Measurements from ENCODE around the gene GFER. TPM values are rescaled to one million over a fixed set of nuclear protein-coding genes. Genes with fewer than 3 reads are reported as not detected.

GFER gene
- total and polyA plus RNA-seq, 9 of the 15 experiments (the other 6 are each of a cell fraction or from before 2014, with no cell fraction given) = 4.3 to 53.7 (median 19.8) TPM

DNA sequence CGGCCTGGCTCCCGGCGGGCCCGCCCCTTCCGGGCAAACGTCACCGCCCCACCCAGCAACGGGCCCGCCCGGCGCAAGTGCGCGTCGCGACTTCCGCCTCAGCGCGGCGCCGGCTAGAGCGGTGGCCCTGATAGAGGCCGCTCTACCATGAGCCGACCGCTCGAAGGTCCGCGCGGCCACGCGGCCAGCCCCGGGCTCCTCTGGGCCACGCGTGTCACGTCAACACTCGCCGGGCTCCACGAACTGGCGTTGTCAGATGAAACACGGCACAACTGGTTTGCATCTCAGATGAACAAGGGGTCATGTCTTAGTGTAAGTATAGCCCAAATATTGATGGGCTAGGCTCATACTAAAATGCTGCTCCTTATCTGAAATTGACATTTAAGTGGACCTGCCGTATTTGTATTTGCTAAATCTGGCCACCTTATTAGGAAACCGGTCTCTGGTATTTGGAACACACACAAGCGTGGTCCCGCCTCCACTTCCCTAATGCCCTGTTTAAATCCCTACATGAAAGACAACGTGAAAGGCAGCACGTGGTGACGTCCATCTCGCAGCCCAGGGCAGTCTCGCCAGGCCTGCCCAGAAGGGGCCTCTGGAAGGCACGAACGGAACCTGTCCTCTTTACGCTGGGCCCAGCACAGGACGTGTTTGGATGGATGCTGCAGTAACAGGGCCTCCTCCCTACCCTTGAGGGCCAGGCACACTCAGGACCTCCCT is 26.0 kb downstream of the GFER start, which contains the start of gene ZNF598 (continued):
- TF ChIP-seq, protein P1, sequence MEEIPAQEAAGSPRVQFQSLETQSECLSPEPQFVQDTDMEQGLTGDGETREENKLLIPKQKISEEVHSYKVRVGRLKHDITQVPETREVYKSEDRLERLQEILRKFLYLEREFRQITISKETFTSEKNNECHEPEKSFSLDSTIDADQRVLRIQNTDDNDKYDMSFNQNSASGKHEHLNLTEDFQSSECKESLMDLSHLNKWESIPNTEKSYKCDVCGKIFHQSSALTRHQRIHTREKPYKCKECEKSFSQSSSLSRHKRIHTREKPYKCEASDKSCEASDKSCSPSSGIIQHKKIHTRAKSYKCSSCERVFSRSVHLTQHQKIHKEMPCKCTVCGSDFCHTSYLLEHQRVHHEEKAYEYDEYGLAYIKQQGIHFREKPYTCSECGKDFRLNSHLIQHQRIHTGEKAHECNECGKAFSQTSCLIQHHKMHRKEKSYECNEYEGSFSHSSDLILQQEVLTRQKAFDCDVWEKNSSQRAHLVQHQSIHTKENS (CRISPR knock-in tag; IDR thresholded peaks at IDR 0.05) = no peak
- TF ChIP-seq POU5F1 (IDR thresholded peaks at IDR 0.05; ENCODE audit: borderline replicate concordance, low read depth, low read length, partially characterized antibody) (no peak), KHSRP (IDR thresholded peaks at IDR 0.05) (no peak), SIN3A (IDR thresholded peaks at IDR 0.05; ENCODE audit: borderline replicate concordance in 2 of 2, control insufficient read depth in 1 of 2, low read depth in 2 of 2, low read length in 2 of 2) (peak in 1 of 2 experiments; percentile 37; a peak in 2 of 4 replicates), HMGN3 (IDR thresholded peaks at IDR 0.05; ENCODE audit: borderline replicate concordance, extremely low read depth, insufficient read length, low read depth, low read length) (peak; percentile 38), FOSL1 (tag; conservative IDR thresholded peaks at IDR 0.05) (no peak; the same call in 1 of the 2 replicates), PTBP1 (IDR thresholded peaks at IDR 0.05; ENCODE audit: low read depth, low read length) (no peak)
- TF ChIP-seq, protein P2, sequence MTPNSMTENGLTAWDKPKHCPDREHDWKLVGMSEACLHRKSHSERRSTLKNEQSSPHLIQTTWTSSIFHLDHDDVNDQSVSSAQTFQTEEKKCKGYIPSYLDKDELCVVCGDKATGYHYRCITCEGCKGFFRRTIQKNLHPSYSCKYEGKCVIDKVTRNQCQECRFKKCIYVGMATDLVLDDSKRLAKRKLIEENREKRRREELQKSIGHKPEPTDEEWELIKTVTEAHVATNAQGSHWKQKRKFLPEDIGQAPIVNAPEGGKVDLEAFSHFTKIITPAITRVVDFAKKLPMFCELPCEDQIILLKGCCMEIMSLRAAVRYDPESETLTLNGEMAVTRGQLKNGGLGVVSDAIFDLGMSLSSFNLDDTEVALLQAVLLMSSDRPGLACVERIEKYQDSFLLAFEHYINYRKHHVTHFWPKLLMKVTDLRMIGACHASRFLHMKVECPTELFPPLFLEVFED (CRISPR knock-in tag; conservative IDR thresholded peaks at IDR 0.05) = no peak
- TF ChIP-seq, protein P3, sequence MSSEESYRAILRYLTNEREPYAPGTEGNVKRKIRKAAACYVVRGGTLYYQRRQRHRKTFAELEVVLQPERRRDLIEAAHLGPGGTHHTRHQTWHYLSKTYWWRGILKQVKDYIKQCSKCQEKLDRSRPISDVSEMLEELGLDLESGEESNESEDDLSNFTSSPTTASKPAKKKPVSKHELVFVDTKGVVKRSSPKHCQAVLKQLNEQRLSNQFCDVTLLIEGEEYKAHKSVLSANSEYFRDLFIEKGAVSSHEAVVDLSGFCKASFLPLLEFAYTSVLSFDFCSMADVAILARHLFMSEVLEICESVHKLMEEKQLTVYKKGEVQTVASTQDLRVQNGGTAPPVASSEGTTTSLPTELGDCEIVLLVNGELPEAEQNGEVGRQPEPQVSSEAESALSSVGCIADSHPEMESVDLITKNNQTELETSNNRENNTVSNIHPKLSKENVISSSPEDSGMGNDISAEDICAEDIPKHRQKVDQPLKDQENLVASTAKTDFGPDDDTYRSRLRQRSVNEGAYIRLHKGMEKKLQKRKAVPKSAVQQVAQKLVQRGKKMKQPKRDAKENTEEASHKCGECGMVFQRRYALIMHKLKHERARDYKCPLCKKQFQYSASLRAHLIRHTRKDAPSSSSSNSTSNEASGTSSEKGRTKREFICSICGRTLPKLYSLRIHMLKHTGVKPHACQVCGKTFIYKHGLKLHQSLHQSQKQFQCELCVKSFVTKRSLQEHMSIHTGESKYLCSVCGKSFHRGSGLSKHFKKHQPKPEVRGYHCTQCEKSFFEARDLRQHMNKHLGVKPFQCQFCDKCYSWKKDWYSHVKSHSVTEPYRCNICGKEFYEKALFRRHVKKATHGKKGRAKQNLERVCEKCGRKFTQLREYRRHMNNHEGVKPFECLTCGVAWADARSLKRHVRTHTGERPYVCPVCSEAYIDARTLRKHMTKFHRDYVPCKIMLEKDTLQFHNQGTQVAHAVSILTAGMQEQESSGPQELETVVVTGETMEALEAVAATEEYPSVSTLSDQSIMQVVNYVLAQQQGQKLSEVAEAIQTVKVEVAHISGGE (CRISPR knock-in tag; IDR thresholded peaks at IDR 0.05) = peak in 2 of 3 experiments; percentile 32 to 82; a peak in 3 of 6 replicates
- TF ChIP-seq, protein P4, sequence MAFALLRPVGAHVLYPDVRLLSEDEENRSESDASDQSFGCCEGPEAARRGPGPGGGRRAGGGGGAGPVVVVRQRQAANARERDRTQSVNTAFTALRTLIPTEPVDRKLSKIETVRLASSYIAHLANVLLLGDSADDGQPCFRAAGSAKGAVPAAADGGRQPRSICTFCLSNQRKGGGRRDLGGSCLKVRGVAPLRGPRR (CRISPR knock-in tag; IDR thresholded peaks at IDR 0.05) = no peak
- TF ChIP-seq, protein P5, sequence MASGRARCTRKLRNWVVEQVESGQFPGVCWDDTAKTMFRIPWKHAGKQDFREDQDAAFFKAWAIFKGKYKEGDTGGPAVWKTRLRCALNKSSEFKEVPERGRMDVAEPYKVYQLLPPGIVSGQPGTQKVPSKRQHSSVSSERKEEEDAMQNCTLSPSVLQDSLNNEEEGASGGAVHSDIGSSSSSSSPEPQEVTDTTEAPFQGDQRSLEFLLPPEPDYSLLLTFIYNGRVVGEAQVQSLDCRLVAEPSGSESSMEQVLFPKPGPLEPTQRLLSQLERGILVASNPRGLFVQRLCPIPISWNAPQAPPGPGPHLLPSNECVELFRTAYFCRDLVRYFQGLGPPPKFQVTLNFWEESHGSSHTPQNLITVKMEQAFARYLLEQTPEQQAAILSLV (tag; IDR thresholded peaks at IDR 0.05) = no peak
- TF ChIP-seq, protein P6, sequence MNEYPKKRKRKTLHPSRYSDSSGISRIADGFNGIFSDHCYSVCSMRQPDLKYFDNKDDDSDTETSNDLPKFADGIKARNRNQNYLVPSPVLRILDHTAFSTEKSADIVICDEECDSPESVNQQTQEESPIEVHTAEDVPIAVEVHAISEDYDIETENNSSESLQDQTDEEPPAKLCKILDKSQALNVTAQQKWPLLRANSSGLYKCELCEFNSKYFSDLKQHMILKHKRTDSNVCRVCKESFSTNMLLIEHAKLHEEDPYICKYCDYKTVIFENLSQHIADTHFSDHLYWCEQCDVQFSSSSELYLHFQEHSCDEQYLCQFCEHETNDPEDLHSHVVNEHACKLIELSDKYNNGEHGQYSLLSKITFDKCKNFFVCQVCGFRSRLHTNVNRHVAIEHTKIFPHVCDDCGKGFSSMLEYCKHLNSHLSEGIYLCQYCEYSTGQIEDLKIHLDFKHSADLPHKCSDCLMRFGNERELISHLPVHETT (CRISPR knock-in tag; conservative IDR thresholded peaks at IDR 0.05 in 1 of 2, IDR thresholded peaks at IDR 0.05 in 1 of 2) = peak in 1 of 2 experiments; percentile 97; a peak in 2 of 4 replicates
